ENCODE data around the gene C12orf56.
A peak's percentile ranks its signal among the peaks of the same experiment; 100 is the strongest.
"Not testable (repeated sequence)": the region's sequence is repeated elsewhere in the genome, so short reads cannot be mapped to it uniquely, and the experiment has no call there.

Gene C12orf56

GRCh38 chr12:64225626-64226025 is 164.9 kb downstream of the C12orf56 start:
- DNase-seq: no peak

DNA sequence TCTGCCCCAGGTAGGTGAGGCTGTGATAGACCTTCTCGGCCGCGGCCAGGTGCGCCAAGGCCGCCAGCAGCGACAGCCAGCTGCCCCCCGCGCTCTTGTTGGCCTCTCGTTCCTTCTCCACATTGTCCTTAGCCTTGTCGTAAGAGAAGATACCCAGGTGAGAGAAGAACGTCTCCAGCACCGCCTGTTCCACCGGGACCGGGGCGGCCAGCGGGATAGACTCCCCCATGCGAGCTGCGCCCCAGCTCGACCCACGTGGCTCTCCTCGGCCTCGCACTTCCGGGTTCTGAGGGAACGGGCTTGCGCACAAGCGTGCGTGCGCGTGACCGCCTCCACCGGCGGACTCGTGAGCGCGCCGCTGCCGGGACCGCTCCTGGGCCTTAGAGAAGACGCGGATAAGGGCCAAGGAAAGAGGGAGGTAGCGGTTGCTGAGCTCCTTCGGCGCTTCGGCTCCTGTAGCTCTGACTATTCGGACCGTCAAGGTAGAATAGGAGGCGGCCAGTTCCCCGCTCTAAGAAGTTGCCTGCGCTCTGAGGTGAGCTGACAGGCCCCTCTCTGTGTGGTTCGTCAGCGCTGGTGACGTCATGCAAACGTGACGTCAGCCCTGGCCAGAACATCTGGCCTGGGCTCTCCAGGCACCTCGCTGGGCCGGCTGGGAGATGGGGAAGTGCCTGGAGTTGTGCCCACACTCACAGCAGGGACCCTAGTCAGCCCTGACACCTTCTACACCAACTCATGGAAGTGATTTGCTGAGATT is 168.4 kb downstream of the C12orf56 start, which contains the start of gene KICS2:
KICS2 (minus strand) TSS at position 288 of the 757 bp plus-strand sequence; CDS start at position 229, 59 bp downstream.
- peak; percentile 95 for DNase-seq

GRCh38 chr12:64221651-64222008 is 168.9 kb downstream of the C12orf56 start:
- peak; percentile 89 for DNase-seq

DNA sequence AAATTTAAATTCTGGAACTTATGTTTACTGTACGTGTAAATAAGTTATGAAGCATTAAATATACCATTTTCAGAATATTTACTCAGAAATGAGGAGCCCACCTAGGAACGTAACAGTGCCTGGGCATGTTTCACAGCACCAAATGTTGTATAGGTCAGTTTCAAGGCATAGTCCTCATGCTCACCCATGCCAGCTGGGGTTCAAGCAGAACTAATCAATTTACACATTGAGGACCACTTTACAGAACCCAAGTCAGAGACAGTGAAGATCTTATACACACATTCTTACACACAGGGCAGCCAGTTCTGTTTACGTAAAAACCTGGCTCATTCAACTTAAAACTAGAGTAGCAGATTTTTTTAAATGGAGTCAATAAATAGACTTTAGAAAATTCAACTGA is 170.5 kb downstream of the C12orf56 start:
- no peak for DNase-seq

GRCh38 chr12:64219145-64219544 is 171.4 kb downstream of the C12orf56 start:
- no peak for DNase-seq

DNA sequence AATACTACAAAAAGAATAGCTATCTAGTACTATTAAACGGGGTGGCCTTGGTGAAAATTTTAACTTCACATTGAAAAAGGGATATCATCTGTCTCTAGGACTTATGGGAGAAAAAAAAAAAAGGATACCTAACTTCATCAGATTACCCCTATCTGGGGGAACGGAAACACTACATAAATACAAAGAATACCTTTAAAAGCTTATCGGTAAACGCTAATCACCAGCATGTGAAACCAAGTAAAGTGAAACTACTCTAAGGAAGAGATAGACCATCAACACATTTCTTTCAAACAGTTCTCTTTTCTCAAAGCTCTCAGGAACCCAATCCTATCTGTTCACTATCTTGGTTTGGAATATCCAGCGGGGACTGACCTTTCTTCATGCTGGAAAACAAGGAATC is 172.0 kb downstream of the C12orf56 start:
- no peak for DNase-seq

GRCh38 chr12:64217643-64218042 is 172.9 kb downstream of the C12orf56 start:
- not testable (repeated sequence) for DNase-seq

DNA sequence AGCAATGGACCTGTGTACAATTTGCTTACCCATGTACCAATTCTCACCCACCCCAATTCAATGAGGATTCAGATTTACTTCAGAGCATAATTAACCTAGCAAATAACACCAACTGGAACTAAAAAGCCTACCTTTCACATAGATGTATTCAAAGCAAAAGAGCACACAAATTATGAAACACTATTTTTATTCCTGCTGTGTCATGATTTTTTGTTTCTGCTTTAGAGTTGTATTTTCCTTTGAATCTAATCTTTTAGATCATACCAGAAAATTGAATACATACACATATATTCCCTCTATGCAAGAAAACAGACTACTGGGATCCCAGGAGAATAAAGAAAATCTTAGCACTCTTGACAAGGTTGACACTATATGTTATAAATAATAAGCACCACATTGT is 174.3 kb downstream of the C12orf56 start:
- DNase-seq: no peak
